ENCODE results near the gene CD40.

The CD40 gene

DNA sequence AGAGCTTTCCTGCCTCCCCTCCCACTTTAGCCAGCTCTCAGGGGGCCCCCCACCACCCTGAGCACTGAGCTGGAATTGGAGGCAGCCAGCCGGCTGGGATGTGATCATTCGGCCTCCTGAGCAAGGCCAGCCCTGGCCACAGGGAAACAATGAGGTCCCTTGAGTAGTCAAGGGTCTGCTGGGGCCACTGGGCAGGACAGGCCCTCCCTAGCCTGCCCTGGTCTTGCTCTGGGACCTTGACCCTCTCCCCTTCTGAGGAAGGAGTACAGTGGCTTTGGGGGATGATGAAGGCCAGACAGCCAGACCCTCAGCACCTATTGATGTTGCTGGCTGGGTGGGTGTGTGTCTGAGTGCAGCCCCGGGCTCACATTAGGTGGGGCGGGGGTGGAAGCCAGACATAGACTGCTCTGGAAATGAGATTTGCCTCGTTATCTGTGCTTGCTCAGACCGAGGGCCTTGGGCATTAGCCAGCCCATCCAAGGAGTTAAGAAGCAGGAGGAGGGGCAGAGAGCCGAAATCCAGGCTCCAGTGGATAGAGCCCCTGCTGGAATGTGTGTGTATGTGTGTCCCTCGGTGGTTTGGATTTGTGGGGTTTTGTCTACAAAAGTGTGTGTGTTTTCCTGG is 21.3 kb downstream of the CD40 start:
- H3K27me3 ChIP-seq (replicated peaks; ENCODE audit: control insufficient read depth, insufficient read depth, low read length), result peaks cover 1% of the 10 kb centered on the region
- TF ChIP-seq, protein P1, sequence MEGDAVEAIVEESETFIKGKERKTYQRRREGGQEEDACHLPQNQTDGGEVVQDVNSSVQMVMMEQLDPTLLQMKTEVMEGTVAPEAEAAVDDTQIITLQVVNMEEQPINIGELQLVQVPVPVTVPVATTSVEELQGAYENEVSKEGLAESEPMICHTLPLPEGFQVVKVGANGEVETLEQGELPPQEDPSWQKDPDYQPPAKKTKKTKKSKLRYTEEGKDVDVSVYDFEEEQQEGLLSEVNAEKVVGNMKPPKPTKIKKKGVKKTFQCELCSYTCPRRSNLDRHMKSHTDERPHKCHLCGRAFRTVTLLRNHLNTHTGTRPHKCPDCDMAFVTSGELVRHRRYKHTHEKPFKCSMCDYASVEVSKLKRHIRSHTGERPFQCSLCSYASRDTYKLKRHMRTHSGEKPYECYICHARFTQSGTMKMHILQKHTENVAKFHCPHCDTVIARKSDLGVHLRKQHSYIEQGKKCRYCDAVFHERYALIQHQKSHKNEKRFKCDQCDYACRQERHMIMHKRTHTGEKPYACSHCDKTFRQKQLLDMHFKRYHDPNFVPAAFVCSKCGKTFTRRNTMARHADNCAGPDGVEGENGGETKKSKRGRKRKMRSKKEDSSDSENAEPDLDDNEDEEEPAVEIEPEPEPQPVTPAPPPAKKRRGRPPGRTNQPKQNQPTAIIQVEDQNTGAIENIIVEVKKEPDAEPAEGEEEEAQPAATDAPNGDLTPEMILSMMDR (IDR thresholded peaks at IDR 0.05; ENCODE audit: insufficient read depth, low read length, poor library complexity, severe bottlenecking), result no peak
- no peak for DNase-seq (ENCODE audit: extremely low read depth, insufficient read length)

DNA sequence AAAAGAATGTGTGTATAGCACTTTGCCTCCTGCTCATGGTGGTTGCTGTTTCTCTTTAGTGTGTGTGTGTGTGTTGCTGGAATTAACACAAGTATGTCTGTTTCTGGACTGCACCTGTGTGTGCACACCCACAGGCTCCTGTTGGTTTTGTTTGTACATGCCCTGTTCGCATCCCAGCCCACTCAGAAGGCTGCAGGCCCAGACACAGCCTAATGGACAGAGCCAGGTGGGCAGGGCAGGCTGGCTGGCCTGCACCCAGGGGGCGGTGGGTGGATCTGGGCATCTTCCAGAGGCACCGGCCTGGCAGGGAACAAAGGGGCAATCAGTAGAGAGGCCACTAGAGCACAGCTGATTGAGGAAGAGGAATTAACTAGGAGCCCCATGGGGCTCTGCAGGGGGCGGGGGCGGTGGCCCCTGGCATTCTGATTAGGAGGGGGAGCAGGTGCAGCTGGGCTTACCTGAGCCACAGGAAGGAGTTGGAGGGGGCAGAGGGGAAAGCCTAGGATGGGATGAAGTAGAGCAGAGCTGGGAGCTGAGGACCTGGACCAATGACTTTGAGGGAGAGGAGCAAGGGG is 21.9 kb downstream of the CD40 start:
- DNase-seq (ENCODE audit: extremely low read depth, insufficient read length), result no peak
- peaks cover 1% of the 10 kb centered on the region for H3K27me3 ChIP-seq (replicated peaks; ENCODE audit: control insufficient read depth, insufficient read depth, low read length)

More for the DNA sequence above, 21.3 kb downstream of the CD40 start:
- Histone ChIP-seq H3K4me3 (replicated peaks; ENCODE audit: low read depth, low read length) (no peak overlapping the region), H3K36me3 (ENCODE audit: control insufficient read depth, insufficient read depth, low read length) (no peaks in the 10 kb centered on the region)

DNA sequence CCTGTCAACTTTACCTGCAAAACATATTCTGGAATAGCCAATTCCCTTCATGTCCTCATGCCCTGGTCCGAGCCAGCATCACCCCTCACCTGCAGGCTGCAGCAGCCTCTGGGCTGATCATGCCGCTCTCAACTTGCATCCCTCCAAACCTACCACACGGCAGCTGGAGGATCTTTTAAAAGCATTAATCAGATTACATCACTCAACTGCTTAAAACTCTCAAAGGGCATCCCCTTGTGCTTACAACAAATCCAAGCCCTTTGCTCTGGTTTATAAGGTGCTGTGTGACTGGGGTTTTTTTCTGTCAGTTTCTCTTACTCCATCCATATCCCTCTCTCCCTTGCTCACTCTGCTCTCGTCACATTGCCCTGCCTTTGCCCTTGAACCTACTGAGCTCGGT is 24.0 kb downstream of the CD40 start:
- TF ChIP-seq, protein P1 (IDR thresholded peaks at IDR 0.05; ENCODE audit: insufficient read depth, low read length, poor library complexity, severe bottlenecking), result no peak
- no peak overlapping the region for H3K4me3 ChIP-seq (replicated peaks; ENCODE audit: low read depth, low read length)
- H3K36me3 ChIP-seq (ENCODE audit: control insufficient read depth, insufficient read depth, low read length), result no peaks in the 10 kb centered on the region
- DNase-seq (ENCODE audit: extremely low read depth, insufficient read length), result no peak
- H3K27me3 ChIP-seq (replicated peaks; ENCODE audit: control insufficient read depth, insufficient read depth, low read length), result peaks cover 1% of the 10 kb centered on the region

More for the DNA sequence above, 21.9 kb downstream of the CD40 start:
- H3K36me3 ChIP-seq (ENCODE audit: control insufficient read depth, insufficient read depth, low read length), result no peaks in the 10 kb centered on the region
- TF ChIP-seq, protein P1 (IDR thresholded peaks at IDR 0.05; ENCODE audit: insufficient read depth, low read length, poor library complexity, severe bottlenecking), result no peak
- no peak overlapping the region for H3K4me3 ChIP-seq (replicated peaks; ENCODE audit: low read depth, low read length)

DNA sequence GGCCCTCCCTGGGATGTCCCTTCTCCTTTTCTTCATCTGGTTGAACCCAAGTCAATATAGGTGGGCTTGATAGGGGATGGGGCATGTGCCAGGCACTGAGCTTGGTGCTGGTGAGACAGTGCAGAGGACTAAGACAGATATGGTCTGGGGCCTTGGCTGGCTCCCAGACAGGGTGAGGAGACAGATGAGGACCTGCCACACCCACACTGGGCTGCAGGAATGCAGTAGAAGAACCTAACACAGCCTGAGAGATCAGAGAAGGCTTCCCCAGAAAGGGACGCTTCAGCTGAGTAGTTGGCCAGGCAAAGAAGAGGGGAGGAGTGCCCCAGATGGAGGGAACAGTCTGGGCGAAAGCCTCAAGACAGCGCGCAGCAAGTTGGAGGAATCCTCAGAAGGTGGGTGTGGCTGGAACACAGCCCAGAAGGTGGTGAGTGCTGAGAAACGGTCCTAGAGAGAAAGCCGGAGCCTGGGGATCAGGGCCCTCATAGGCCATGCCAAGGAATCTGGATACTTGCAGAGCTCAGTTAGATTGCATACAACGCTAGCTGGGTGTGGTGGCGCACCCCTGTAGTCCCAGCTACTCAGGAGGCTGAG is 26.4 kb downstream of the CD40 start:
- no peak overlapping the region for H3K4me3 ChIP-seq (replicated peaks; ENCODE audit: low read depth, low read length)
- H3K27me3 ChIP-seq (replicated peaks; ENCODE audit: control insufficient read depth, insufficient read depth, low read length), result peaks cover 1% of the 10 kb centered on the region
- TF ChIP-seq, protein P1 (IDR thresholded peaks at IDR 0.05; ENCODE audit: insufficient read depth, low read length, poor library complexity, severe bottlenecking), result no peak

DNA sequence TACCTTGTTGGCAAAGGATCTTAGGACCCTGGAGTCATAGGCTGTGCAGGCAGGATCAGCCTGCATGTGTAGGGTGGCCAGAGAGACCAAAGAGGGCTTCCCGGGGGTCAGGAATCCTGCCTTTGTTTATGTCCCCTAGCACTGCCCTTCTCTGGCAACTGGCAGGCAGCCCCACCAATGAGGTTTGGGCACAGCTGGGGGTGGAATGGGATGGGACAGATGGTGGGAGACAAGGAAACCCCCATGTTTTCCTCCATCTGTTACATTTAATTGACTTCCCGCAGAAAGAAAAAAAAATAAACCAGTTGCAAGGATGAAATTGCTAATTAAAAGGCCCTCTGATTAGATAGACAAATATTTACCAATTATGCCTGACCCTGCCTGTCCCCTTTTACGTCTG is 27.6 kb downstream of the CD40 start:
- no peaks in the 10 kb centered on the region for H3K36me3 ChIP-seq (ENCODE audit: control insufficient read depth, insufficient read depth, low read length)
- DNase-seq (ENCODE audit: extremely low read depth, insufficient read length), result no peak
- H3K4me3 ChIP-seq (replicated peaks; ENCODE audit: low read depth, low read length), result no peak overlapping the region
- peaks cover 1% of the 10 kb centered on the region for H3K27me3 ChIP-seq (replicated peaks; ENCODE audit: control insufficient read depth, insufficient read depth, low read length)
- TF ChIP-seq, protein P1 (IDR thresholded peaks at IDR 0.05; ENCODE audit: insufficient read depth, low read length, poor library complexity, severe bottlenecking), result no peak

More for the DNA sequence above, 26.4 kb downstream of the CD40 start:
- H3K36me3 ChIP-seq (ENCODE audit: control insufficient read depth, insufficient read depth, low read length), result no peaks in the 10 kb centered on the region
- DNase-seq (ENCODE audit: extremely low read depth, insufficient read length), result no peak
